Adipose tissue (tissue), 3 donors: Measurements from ENCODE around the gene UNC5C. TPM values are rescaled to one million over a fixed set of nuclear protein-coding genes. Genes with fewer than 3 reads are reported as not detected.

Experiments
- H3K27ac ChIP-seq: one replicate; pipeline ENCODE4 v1.5.1; 2013; ENCODE audit warnings: low read depth, low read length
- WGBS, 3 donors: extraction: QIAGEN DNeasy Blood & Tissue Kit; methylation state at CpG; one replicate each; pipeline ENCODE4 v1.1.7; 2013; 5-methylcytosine and 5-hydroxymethylcytosine counted together
- polyA plus RNA-seq, 3 donors: library from polyadenylated mRNA; stranded (reverse); fragments of 200-250 nt; gene quantifications; one replicate each; pipeline ENCODE4 v1.2.3, GENCODE V29; 2013
- donor health status: healthy with polysubstance abuse.
- donor health status: Bipolar disorder and iron deficiency.
- donor health status: healthy.

Gene UNC5C
- polyA plus RNA-seq, 3 donors = 0.15 to 2.6 (median 0.67) TPM

- 92 to 95% (median 93%) methylated on average over 3 of the region's 3 CpGs for WGBS, 3 donors
- no peak overlapping the region for H3K27ac ChIP-seq
Measured at GRCh38 chr4:95319169-95319568, 229.6 kb downstream of the UNC5C start.

- WGBS, 3 donors = 70 to 85% (median 71%) methylated on average over 1 of the region's 1 CpG
Measured at GRCh38 chr4:95318483-95318882, 230.3 kb downstream of the UNC5C start.

GRCh38 chr4:95318044-95318443 lies 230.7 kb downstream of the UNC5C start:
- WGBS, 3 donors = 84 to 88% (median 84%) methylated on average over 3 of the region's 3 CpGs
- H3K27ac ChIP-seq = no peak overlapping the region

More at GRCh38 chr4:95318483-95318882, 230.3 kb downstream of the UNC5C start:
- no peak overlapping the region for H3K27ac ChIP-seq

GRCh38 chr4:95317085-95317793 lies 231.5 kb downstream of the UNC5C start:
- no peak overlapping the region for H3K27ac ChIP-seq
- WGBS, 3 donors = 70 to 79% (median 71%) methylated on average over 10 of the region's 10 CpGs

GRCh38 chr4:95314573-95314972 lies 234.2 kb downstream of the UNC5C start:
- no peak overlapping the region for H3K27ac ChIP-seq
- WGBS, 3 donors = 81 to 93% (median 83%) methylated on average over 1 of the region's 1 CpG

GRCh38 chr4:95304898-95305297 lies 243.9 kb downstream of the UNC5C start:
- H3K27ac ChIP-seq = no peak overlapping the region
- 82 to 92% (median 91%) methylated on average over 1 of the region's 1 CpG for WGBS, 3 donors

GRCh38 chr4:95300304-95300703 lies 248.5 kb downstream of the UNC5C start:
- WGBS, 3 donors = 31 to 63% (median 54%) methylated on average over 1 of the region's 1 CpG
- H3K27ac ChIP-seq = no peak overlapping the region

GRCh38 chr4:95296052-95296451 lies 252.7 kb downstream of the UNC5C start:
- WGBS, 3 donors = 96% methylated on average over 2 of the region's 2 CpGs
- H3K27ac ChIP-seq = no peak overlapping the region

GRCh38 chr4:95295157-95295556 lies 253.6 kb downstream of the UNC5C start:
- H3K27ac ChIP-seq = no peak overlapping the region
- 72 to 89% (median 76%) methylated on average over 1 of the region's 1 CpG for WGBS, 3 donors

GRCh38 chr4:95294321-95294720 lies 254.5 kb downstream of the UNC5C start:
- no peak overlapping the region for H3K27ac ChIP-seq
- WGBS, 3 donors = 86 to 94% (median 91%) methylated on average over 4 of the region's 4 CpGs

- 47 to 78% (median 51%) methylated on average over 1 of the region's 1 CpG for WGBS, 3 donors
- no peak overlapping the region for H3K27ac ChIP-seq
Measured at GRCh38 chr4:95293014-95293413, 255.8 kb downstream of the UNC5C start.

GRCh38 chr4:95290702-95291101 lies 258.1 kb downstream of the UNC5C start:
- no peak overlapping the region for H3K27ac ChIP-seq
- WGBS, 3 donors = 43 to 63% (median 57%) methylated on average over 6 of the region's 6 CpGs

- no peak overlapping the region for H3K27ac ChIP-seq
- 34 to 59% (median 35%) methylated on average over 1 of the region's 1 CpG for WGBS, 3 donors
Measured at GRCh38 chr4:95289028-95289634, 259.6 kb downstream of the UNC5C start.

GRCh38 chr4:95288552-95288951 lies 260.2 kb downstream of the UNC5C start:
- WGBS, 3 donors = 95 to 100% (median 98%) methylated on average over 1 of the region's 1 CpG
- no peak overlapping the region for H3K27ac ChIP-seq

GRCh38 chr4:95285797-95286196 lies 263.0 kb downstream of the UNC5C start:
- H3K27ac ChIP-seq = no peak overlapping the region
- 82 to 95% (median 90%) methylated on average over 2 of the region's 2 CpGs for WGBS, 3 donors

GRCh38 chr4:95284655-95285054 lies 264.1 kb downstream of the UNC5C start:
- 89 to 96% (median 91%) methylated on average over 1 of the region's 1 CpG for WGBS, 3 donors
- no peak overlapping the region for H3K27ac ChIP-seq

- 55 to 67% (median 60%) methylated on average over 10 of the region's 10 CpGs for WGBS, 3 donors
- H3K27ac ChIP-seq = no peak overlapping the region
Measured at GRCh38 chr4:95283320-95283719, 265.5 kb downstream of the UNC5C start.

- 59 to 77% (median 75%) methylated on average over 3 of the region's 3 CpGs for WGBS, 3 donors
- H3K27ac ChIP-seq = no peak overlapping the region
Measured at GRCh38 chr4:95272797-95273196, 276.0 kb downstream of the UNC5C start.

GRCh38 chr4:95272036-95272435 lies 276.7 kb downstream of the UNC5C start:
- no peak overlapping the region for H3K27ac ChIP-seq
- WGBS, 3 donors = 55 to 68% (median 67%) methylated on average over 3 of the region's 3 CpGs
